H1 (cell line): Measurements from ENCODE around the gene DFFA. TPM values are rescaled to one million over a fixed set of nuclear protein-coding genes. Genes with fewer than 3 reads are reported as not detected.

Source experiments
- CTCF ChIA-PET: fragments of 300-600 bp; sonication (Branson Sonifier 250); formaldehyde crosslinking; loops from one replicate; lab custom pipeline; 2021; ENCODE audit not compliant: partially characterized antibody; lab: Charles Lee
- POLR2A ChIA-PET: fragments of 300-600 bp; sonication (Branson Sonifier 250); formaldehyde crosslinking; loops from one replicate; lab custom pipeline; 2021; ENCODE audit warnings: inconsistent platforms; ENCODE audit not compliant: partially characterized antibody; lab: Charles Lee
- DNase-seq, 2 experiments: peaks; one replicate each; pipeline versions ENCODE4 v3.0.0 to v3.0.0-alpha.2; 2010 to 2022; ENCODE audit warnings: low spot score in 2 of 2, low read depth in 1 of 2, mixed read lengths in 1 of 2
- FAIRE-seq: peaks from 2 replicates; lab custom pipeline; 2011; peaks lifted over from hg19 to GRCh38; lab: Jason Lieb, UNC
- H2AFZ ChIP-seq: 2 replicates; pipeline ENCODE4 v1.8.1; 2012; ENCODE audit warnings: low read length, inconsistent platforms
- H2AK5ac ChIP-seq: 2 replicates; pipeline ENCODE4 v1.6.1; 2013; ENCODE audit warnings: low read depth, low read length
- H2BK120ac ChIP-seq: replicated peaks from 2 replicates; pipeline ENCODE3; 2013; ENCODE audit warnings: low read depth, low read length, inconsistent platforms
- H2BK12ac ChIP-seq: 2 replicates; pipeline ENCODE4 v1.6.1; 2013; ENCODE audit warnings: low read depth, low read length
- H2BK15ac ChIP-seq: 2 replicates; pipeline ENCODE4 v1.6.1; 2013; ENCODE audit warnings: low read length
- H2BK20ac ChIP-seq: 2 replicates; pipeline ENCODE4 v1.6.1; 2013; ENCODE audit warnings: low read length
- H2BK5ac ChIP-seq: 2 replicates; pipeline ENCODE4 v1.6.1; 2013; ENCODE audit warnings: low read depth, low read length
- H3K14ac ChIP-seq: 2 replicates; pipeline ENCODE4 v1.6.1; 2013; ENCODE audit warnings: inconsistent platforms; ENCODE audit not compliant: insufficient read length
- H3K18ac ChIP-seq: 2 replicates; pipeline ENCODE4 v1.6.1; 2013; ENCODE audit warnings: low read length; ENCODE audit errors: extremely low read depth
- H3K23ac ChIP-seq: 2 replicates; pipeline ENCODE4 v1.6.1; 2013; ENCODE audit warnings: inconsistent platforms; ENCODE audit not compliant: insufficient read length
- H3K23me2 ChIP-seq: 2 replicates; pipeline ENCODE4 v1.6.1; 2013; ENCODE audit warnings: low read depth, low read length
- H3K27ac ChIP-seq: 2 replicates; pipeline ENCODE4 v1.6.1; 2011; ENCODE audit warnings: low read depth, low read length, inconsistent platforms
- H3K27me3 ChIP-seq, 4 experiments: replicated peaks in 1 of 4; 1 replicate in 1 of 4; 2 replicates in 3 of 4; pipeline versions ENCODE4 v1.6.1 to v1.8.1; 2011 to 2013; ENCODE audit warnings: low read length in 3 of 4, mild to moderate bottlenecking in 3 of 4, inconsistent platforms in 2 of 4, mixed read lengths in 2 of 4, moderate library complexity in 1 of 4; ENCODE audit not compliant: control insufficient read depth in 3 of 4, insufficient read depth in 3 of 4; ENCODE audit errors: extremely low read depth in 1 of 4
- H3K36me3 ChIP-seq, 4 experiments: 2 replicates each; pipeline versions ENCODE4 v1.6.1 to v1.8.1; 2011 to 2013; ENCODE audit warnings: mild to moderate bottlenecking in 4 of 4, low read length in 3 of 4, moderate library complexity in 2 of 4, control low read depth in 1 of 4, inconsistent platforms in 1 of 4; ENCODE audit not compliant: insufficient read depth in 4 of 4, control insufficient read depth in 2 of 4
- H3K4ac ChIP-seq: replicated peaks from 2 replicates; pipeline ENCODE3; 2013; ENCODE audit warnings: low read length, low read depth, mixed read lengths, inconsistent platforms; ENCODE audit not compliant: insufficient read length
- H3K4me1 ChIP-seq, 4 experiments: replicated peaks in 1 of 4; 1 replicate in 1 of 4; 2 replicates in 3 of 4; pipeline versions ENCODE4 v1.6.1 to v1.8.1; 2011 to 2013; ENCODE audit warnings: low read length in 3 of 4, inconsistent platforms in 2 of 4, mixed read lengths in 1 of 4; ENCODE audit not compliant: insufficient read depth in 4 of 4, control insufficient read depth in 3 of 4
- H3K4me2 ChIP-seq, 2 experiments: 2 replicates each; pipeline versions ENCODE4 v1.6.1 to v1.8.1; 2011 to 2013; ENCODE audit warnings: low read depth in 2 of 2, low read length in 2 of 2, control low read depth in 1 of 2, inconsistent platforms in 1 of 2, mild to moderate bottlenecking in 1 of 2; ENCODE audit not compliant: insufficient read depth in 1 of 2
- H3K4me3 ChIP-seq, 4 experiments: fragments of 200-600, 300-600 bp in 1 of 4; sonication (generic), shearing (Covaris generic), sonication (Bioruptor Twin) in 1 of 4; 2 replicates each; pipeline versions ENCODE4 v1.5.1 to v1.8.1; 2011 to 2016; ENCODE audit warnings: low read length in 4 of 4, low read depth in 3 of 4, control low read depth in 2 of 4, inconsistent platforms in 2 of 4, mild to moderate bottlenecking in 2 of 4, mixed read lengths in 1 of 4, moderate library complexity in 1 of 4; ENCODE audit not compliant: insufficient read depth in 2 of 4; ENCODE audit errors: extremely low read depth in 1 of 4
- H3K56ac ChIP-seq: replicated peaks from 2 replicates; pipeline ENCODE3; 2013; ENCODE audit warnings: low read depth, mild to moderate bottlenecking, mixed read lengths, low read length, inconsistent platforms; ENCODE audit not compliant: insufficient read length
- H3K79me1 ChIP-seq: 2 replicates; pipeline ENCODE4 v1.6.1; 2013; ENCODE audit warnings: low read depth, low read length, control low read depth
- H3K79me2 ChIP-seq, 2 experiments: 2 replicates each; pipeline versions ENCODE4 v1.6.1 to v1.8.1; 2012 to 2013; ENCODE audit warnings: low read length in 2 of 2, mild to moderate bottlenecking in 2 of 2, inconsistent platforms in 1 of 2; ENCODE audit not compliant: insufficient read depth in 2 of 2, control insufficient read depth in 1 of 2
- H3K9ac ChIP-seq, 4 experiments: replicated peaks in 1 of 4; 1 replicate in 1 of 4; 2 replicates in 3 of 4; pipeline versions ENCODE4 v1.6.1 to v1.8.1; 2011 to 2013; ENCODE audit warnings: low read depth in 3 of 4, low read length in 3 of 4, control low read depth in 2 of 4, mild to moderate bottlenecking in 2 of 4, moderate library complexity in 2 of 4, inconsistent platforms in 1 of 4; ENCODE audit errors: extremely low read depth in 1 of 4
- H3K9me3 ChIP-seq, 2 experiments: 2 replicates each; pipeline versions ENCODE4 v1.6.1 to v1.8.1; 2012 to 2013; ENCODE audit warnings: mild to moderate bottlenecking in 2 of 2, moderate library complexity in 2 of 2, control low read depth in 1 of 2, inconsistent platforms in 1 of 2, low read depth in 1 of 2, low read length in 1 of 2, mixed read lengths in 1 of 2; ENCODE audit not compliant: insufficient read depth in 2 of 2
- H4K20me1 ChIP-seq, 2 experiments: replicated peaks in 1 of 2; 2 replicates each; pipeline versions ENCODE3 to v1.8.1; 2011 to 2013; ENCODE audit warnings: inconsistent platforms in 2 of 2, low read length in 2 of 2, mild to moderate bottlenecking in 1 of 2; ENCODE audit not compliant: insufficient read depth in 2 of 2, control insufficient read depth in 1 of 2
- H4K5ac ChIP-seq: 2 replicates; pipeline ENCODE4 v1.6.1; 2013; ENCODE audit warnings: low read length, low read depth, mixed read lengths, inconsistent platforms; ENCODE audit not compliant: insufficient read length
- H4K8ac ChIP-seq: 2 replicates; pipeline ENCODE4 v1.8.0; 2013; ENCODE audit warnings: mild to moderate bottlenecking, moderate library complexity, low read length, inconsistent platforms; ENCODE audit not compliant: insufficient read depth; ENCODE audit errors: extremely low read depth
- H4K91ac ChIP-seq: replicated peaks from 2 replicates; pipeline ENCODE3; 2013; ENCODE audit warnings: low read length, mixed read lengths, inconsistent platforms; ENCODE audit not compliant: insufficient read length
- EZH2 ChIP-seq: fragments of 200-600 bp; sonication (generic); IDR thresholded peaks from 2 replicates; pipeline ENCODE4 v1.7.1; 2012; ENCODE audit warnings: low read depth, mild to moderate bottlenecking, moderate library complexity, low read length, inconsistent platforms; ENCODE audit not compliant: severe bottlenecking
- KDM4A ChIP-seq: IDR thresholded peaks from one replicate; pipeline ENCODE4 v1.7.1; 2012; ENCODE audit warnings: low read depth, mild to moderate bottlenecking, moderate library complexity, low read length, inconsistent platforms; ENCODE audit not compliant: severe bottlenecking
- RAD21 ChIP-seq, 2 experiments: IDR thresholded peaks in 1 of 2; conservative IDR thresholded peaks in 1 of 2; 2 replicates each; pipeline ENCODE4 v1.6.1; 2011; ENCODE audit warnings: low read depth in 2 of 2, low read length in 2 of 2, improper control_type of control experiment in 1 of 2, inconsistent platforms in 1 of 2, mild to moderate bottlenecking in 1 of 2, moderate library complexity in 1 of 2
- RFX5 ChIP-seq: IDR thresholded peaks from 2 replicates; pipeline ENCODE4 v1.6.1; 2011; ENCODE audit warnings: low read depth, low read length, improper control_type of control experiment, borderline replicate concordance
- SAP30 ChIP-seq: fragments of 300-600 bp; sonication (generic); IDR thresholded peaks from 2 replicates; pipeline ENCODE4 v1.7.1; 2012; ENCODE audit warnings: low read length, moderate library complexity, mild to moderate bottlenecking, inconsistent platforms; ENCODE audit not compliant: insufficient read depth, insufficient replicate concordance
- SP4 ChIP-seq: IDR thresholded peaks from 2 replicates; pipeline ENCODE4 v1.6.1; 2012; ENCODE audit warnings: low read length, inconsistent platforms
- TCF12 ChIP-seq: IDR thresholded peaks from 2 replicates; pipeline ENCODE4 v1.6.1; 2011; ENCODE audit warnings: low read depth, mild to moderate bottlenecking, low read length
- WGBS, 2 experiments: shearing (Covaris generic) in 1 of 2; methylation state at CpG; one replicate each; pipeline versions ENCODE4 v1.1.6 to v1.1.7; 2013 to 2015; ENCODE audit warnings: low lambda C conversion rate in 2 of 2, mixed read lengths in 2 of 2, inconsistent platforms in 1 of 2, low coverage in 1 of 2, missing lambda C conversion rate in 1 of 2; ENCODE audit not compliant: insufficient replicate concordance in 2 of 2, insufficient coverage in 1 of 2, insufficient read length in 1 of 2; ENCODE audit errors: extremely low coverage in 1 of 2, missing lambda C conversion rate in 1 of 2; 5-methylcytosine and 5-hydroxymethylcytosine counted together
- polyA plus RNA-seq, 7 experiments: library from polyadenylated mRNA; depleted of rRNA in 3 of 7; stranded (reverse) in 5 of 7; unstranded in 2 of 7; fragments of >200 nt in 5 of 7; fragments of 200-250 nt in 2 of 7; gene quantifications; 1 replicate in 5 of 7; 2 replicates in 1 of 7; 4 replicates in 1 of 7; pipeline versions ENCODE4 v1.2.1 to v1.2.3, GENCODE V29; 2011 to 2013; ENCODE audit warnings: missing spikeins in 2 of 7, mixed read lengths in 2 of 7
- total RNA-seq: library from RNA; stranded (reverse); fragmentation: NEBNext Ultra II Directional; extraction: Animal tissue kit (Norgen Biotek cat#: 25700); gene quantifications from 2 replicates; pipeline ENCODE4 v1.2.1, GENCODE V29; 2021
- TF ChIP-seq, protein P1 (sequence below), 3 experiments: IDR thresholded peaks; 1 replicate in 2 of 3; 2 replicates in 1 of 3; pipeline versions ENCODE4 v1.5.1 to v1.6.1; 2011; ENCODE audit warnings: low read length in 3 of 3, mild to moderate bottlenecking in 3 of 3, inconsistent platforms in 2 of 3, low read depth in 1 of 3, moderate library complexity in 1 of 3; ENCODE audit not compliant: insufficient read depth in 1 of 3; ENCODE audit errors: control extremely low read depth in 1 of 3

The DFFA gene
- total and polyA plus RNA-seq, 2 of the 8 experiments (the other 6 are each of a cell fraction or from before 2014, with no cell fraction given): 34.3 to 79.9 TPM

- Histone ChIP-seq H4K8ac (no peak overlapping the region), H3K4me3 (no peak overlapping the region), H3K9me3 (no peaks in the 10 kb centered on the region), H2BK12ac (no peak overlapping the region), H3K56ac (no peak overlapping the region), H3K36me3 (peaks cover 0 to 4% (median 0%) of the 10 kb centered on the region in 4 experiments; a peak in 1 of 8 replicates), H3K4me2 (no peak overlapping the region), H2AFZ (no peak overlapping the region), H2BK120ac (no peak overlapping the region), H4K5ac (no peak overlapping the region), H2BK5ac (no peak overlapping the region), H2BK15ac (no peak overlapping the region), H3K4ac (no peak overlapping the region), H2BK20ac (no peak overlapping the region), H3K4me1 (peaks cover 0 to 6% (median 3%) of the 10 kb centered on the region in 4 experiments; a peak in 4 of 7 replicates), H4K91ac (no peak overlapping the region), H3K23ac (no peak overlapping the region), H4K20me1 (peaks cover 4 to 7% of the 10 kb centered on the region in 2 experiments), H3K79me2 (peaks cover 0 to 32% of the 10 kb centered on the region in 2 experiments; a peak in 2 of 4 replicates), H2AK5ac (no peak overlapping the region), H3K79me1 (peaks cover 6% of the 10 kb centered on the region; the same call in 1 of the 2 replicates), H3K27ac (no peak overlapping the region), H3K18ac (no peak overlapping the region), H3K14ac (no peak overlapping the region), H3K23me2 (no peaks in the 10 kb centered on the region), H3K27me3 (no peaks in the 10 kb centered on the region), H3K9ac (no peak overlapping the region)
- POLR2A ChIA-PET: interaction anchor here (0.6 to 1.2 kb wide), 2 partner anchors 10 to 54 kb away, joined by 3 to 5 read pairs; no protein-coding TSS in a partner anchor
- CTCF ChIA-PET: interaction anchor here (2.8 to 8.5 kb wide), 2 partner anchors 11 to 65 kb away, joined by 14 to 132 read pairs; partner anchors contain the start of gene CENPS
- no peak for DNase-seq
- no peak for TF ChIP-seq RFX5
- no peak for TF ChIP-seq KDM4A
- TF ChIP-seq SP4: no peak
- TF ChIP-seq, protein P1, sequence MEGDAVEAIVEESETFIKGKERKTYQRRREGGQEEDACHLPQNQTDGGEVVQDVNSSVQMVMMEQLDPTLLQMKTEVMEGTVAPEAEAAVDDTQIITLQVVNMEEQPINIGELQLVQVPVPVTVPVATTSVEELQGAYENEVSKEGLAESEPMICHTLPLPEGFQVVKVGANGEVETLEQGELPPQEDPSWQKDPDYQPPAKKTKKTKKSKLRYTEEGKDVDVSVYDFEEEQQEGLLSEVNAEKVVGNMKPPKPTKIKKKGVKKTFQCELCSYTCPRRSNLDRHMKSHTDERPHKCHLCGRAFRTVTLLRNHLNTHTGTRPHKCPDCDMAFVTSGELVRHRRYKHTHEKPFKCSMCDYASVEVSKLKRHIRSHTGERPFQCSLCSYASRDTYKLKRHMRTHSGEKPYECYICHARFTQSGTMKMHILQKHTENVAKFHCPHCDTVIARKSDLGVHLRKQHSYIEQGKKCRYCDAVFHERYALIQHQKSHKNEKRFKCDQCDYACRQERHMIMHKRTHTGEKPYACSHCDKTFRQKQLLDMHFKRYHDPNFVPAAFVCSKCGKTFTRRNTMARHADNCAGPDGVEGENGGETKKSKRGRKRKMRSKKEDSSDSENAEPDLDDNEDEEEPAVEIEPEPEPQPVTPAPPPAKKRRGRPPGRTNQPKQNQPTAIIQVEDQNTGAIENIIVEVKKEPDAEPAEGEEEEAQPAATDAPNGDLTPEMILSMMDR (IDR thresholded peaks at IDR 0.05; ENCODE audit: control extremely low read depth in 1 of 3, insufficient read depth in 1 of 3, low read depth in 1 of 3, low read length in 3 of 3): no peak
- TF ChIP-seq EZH2: no peak
- no peak for TF ChIP-seq RAD21 (IDR thresholded peaks at IDR 0.05 in 1 of 2, conservative IDR thresholded peaks at IDR 0.05 in 1 of 2; ENCODE audit: low read depth in 2 of 2, low read length in 2 of 2)
- no peak for TF ChIP-seq SAP30
- no peak for TF ChIP-seq TCF12
- FAIRE-seq: no peak
- WGBS, 2 experiments: 91% methylated on average over 7 of the region's 7 CpGs; no CpG with 5 or more reads in 1 of the 2 experiments
These were observed 24.8 kb upstream of the DFFA start for GRCh38 chr1:10497109-10497508.
